MCF 10A (cell line): ENCODE measurements around the gene ARHGEF7. TPM values are rescaled to one million over a fixed set of nuclear protein-coding genes. Genes with fewer than 3 reads are reported as not detected.

Source experiments
- BruUV-seq: library from RNA; stranded (reverse); fragments of 400-500 nt; replicated peaks from 2 replicates; lab custom pipeline; 2021; lab: Mats Ljungman, UMichigan
- CTCF ChIA-PET: fragments of 300-600 bp; sonication (Branson Sonifier 250); formaldehyde crosslinking; extraction: SDS; loops from one replicate; lab custom pipeline; 2021; ENCODE audit warnings: antibody characterized with exemption, inconsistent platforms; lab: Yijun Ruan, JAX
- POLR2A ChIA-PET: fragments of 300-600, 350-650 bp; sonication (Branson Sonifier 250); formaldehyde crosslinking; extraction: SDS; loops from one replicate; lab custom pipeline; 2020; ENCODE audit warnings: antibody characterized with exemption, inconsistent platforms; lab: Yijun Ruan, JAX
- DNase-seq: peaks from one replicate; pipeline ENCODE4 v3.0.0-alpha.2; 2018; ENCODE audit not compliant: unreplicated experiment
- H3K27ac Mint-ChIP-seq: one replicate; pipeline ENCODE4 v1.8.0; 2022; ENCODE audit warnings: mild to moderate bottlenecking, low read depth, mixed read lengths; ENCODE audit not compliant: unreplicated experiment
- H3K27me3 Mint-ChIP-seq: one replicate; pipeline ENCODE4 v1.8.0; 2022; ENCODE audit warnings: mixed read lengths; ENCODE audit not compliant: insufficient read depth, unreplicated experiment
- H3K36me3 Mint-ChIP-seq: one replicate; pipeline ENCODE4 v1.8.0; 2022; ENCODE audit warnings: mild to moderate bottlenecking, moderate library complexity, mixed read lengths; ENCODE audit not compliant: insufficient read depth, unreplicated experiment
- H3K4me1 Mint-ChIP-seq: one replicate; pipeline ENCODE4 v1.8.0; 2022; ENCODE audit warnings: mixed read lengths; ENCODE audit not compliant: insufficient read depth, unreplicated experiment
- H3K4me3 Mint-ChIP-seq: one replicate; pipeline ENCODE4 v1.8.0; 2022; ENCODE audit warnings: mild to moderate bottlenecking, moderate library complexity, mixed read lengths; ENCODE audit not compliant: unreplicated experiment
- H3K9me3 Mint-ChIP-seq: one replicate; pipeline ENCODE4 v1.8.0; 2022; ENCODE audit warnings: mixed read lengths; ENCODE audit not compliant: unreplicated experiment
- CTCF ChIP-seq: fragments of 200-600 bp; IDR thresholded peaks from one replicate; pipeline ENCODE4 v1.8.0; 2022; ENCODE audit warnings: antibody characterized with exemption, mild to moderate bottlenecking; ENCODE audit not compliant: unreplicated experiment
- intact Hi-C: fragments of 100-400 bp; cut with micrococcal nuclease; formaldehyde crosslinking; loops from 2 replicates; pipeline ENCODE4 v1.14.1; 2022
- total RNA-seq: library from RNA; stranded (reverse); gene quantifications from 2 replicates; pipeline ENCODE4 v1.2.3, GENCODE V29; 2022

ARHGEF7 gene
- total RNA-seq, 1 experiment from 2014 or later, result 43.5 TPM

- TF ChIP-seq CTCF, result no peak
- Mint-ChIP-seq H3K27ac (no peak overlapping the region), H3K9me3 (no peaks in the 10 kb centered on the region), H3K4me1 (no peaks in the 10 kb centered on the region), H3K27me3 (no peaks in the 10 kb centered on the region), H3K4me3 (no peak overlapping the region), H3K36me3 (peaks cover 35% of the 10 kb centered on the region)
- no TSS peak for BruUV-seq
- no peak for DNase-seq
- ChIA-PET CTCF (no interaction called here), POLR2A (no interaction called here)
- intact Hi-C loops, result no loop called here
Measured at GRCh38 chr13:111296417-111296816, 181.3 kb downstream of the ARHGEF7 start.

- DNase-seq, result no peak
- no peak overlapping the region for H3K27ac Mint-ChIP-seq
- intact Hi-C loops, result no loop called here
- no peak for TF ChIP-seq CTCF
- H3K27me3 Mint-ChIP-seq, result no peaks in the 10 kb centered on the region
- H3K9me3 Mint-ChIP-seq, result no peaks in the 10 kb centered on the region
- ChIA-PET CTCF (interaction anchor here (0.7 kb wide), 1 partner anchor 807 kb away, joined by 3 read pairs; no protein-coding TSS in a partner anchor), POLR2A (no interaction called here)
- BruUV-seq, result no TSS peak
- H3K4me1 Mint-ChIP-seq, result no peaks in the 10 kb centered on the region
- H3K4me3 Mint-ChIP-seq, result no peak overlapping the region
- H3K36me3 Mint-ChIP-seq, result peaks cover 45% of the 10 kb centered on the region
Measured at GRCh38 chr13:111298214-111298975, 183.3 kb downstream of the ARHGEF7 start.

- no peaks in the 10 kb centered on the region for H3K9me3 Mint-ChIP-seq
- intact Hi-C loops, result no loop called here
Measured at GRCh38 chr13:111302045-111302726, 187.1 kb downstream of the ARHGEF7 start.

More at GRCh38 chr13:111302045-111302726, 187.1 kb downstream of the ARHGEF7 start:
- Mint-ChIP-seq H3K4me1 (no peaks in the 10 kb centered on the region), H3K4me3 (no peak overlapping the region), H3K27me3 (no peaks in the 10 kb centered on the region), H3K36me3 (peaks cover 70% of the 10 kb centered on the region), H3K27ac (no peak overlapping the region)
- no peak for DNase-seq
- ChIA-PET CTCF (interaction anchor here (0.6 kb wide), 2 partner anchors 116 to 1078 kb away, joined by 3 read pairs; no protein-coding TSS in a partner anchor), POLR2A (interaction anchor here (1.0 kb wide), 1 partner anchor 39 kb away, joined by 4 read pairs; no protein-coding TSS in a partner anchor)
- TF ChIP-seq CTCF, result no peak
- no TSS peak for BruUV-seq
